Mesenchymal stem cell (in vitro differentiated cells and primary cell): Measurements from ENCODE around the gene METAP1D.

Experiments used
- DNase-seq: peaks from one replicate; pipeline ENCODE4 v3.0.0-alpha.2; 2013
- H2AFZ ChIP-seq: one replicate; pipeline ENCODE4 v1.6.1; 2013; ENCODE audit warnings: low read depth, mild to moderate bottlenecking, control low read depth, inconsistent platforms, low read length, moderate library complexity
- H2AK5ac ChIP-seq: 2 replicates; pipeline ENCODE4 v1.6.1; 2013; ENCODE audit warnings: low read length, moderate library complexity, mild to moderate bottlenecking, inconsistent platforms; ENCODE audit not compliant: severe bottlenecking
- H2BK120ac ChIP-seq: one replicate; pipeline ENCODE4 v1.6.1; 2013; ENCODE audit warnings: low read depth, mild to moderate bottlenecking, inconsistent platforms, low read length, moderate library complexity
- H2BK12ac ChIP-seq, 2 experiments: one replicate each; pipeline ENCODE4 v1.6.1; 2013; ENCODE audit warnings: inconsistent platforms in 2 of 2, low read length in 2 of 2, mild to moderate bottlenecking in 2 of 2, moderate library complexity in 2 of 2, control low read depth in 1 of 2
- H2BK15ac ChIP-seq: one replicate; pipeline ENCODE4 v1.6.1; 2013; ENCODE audit warnings: mild to moderate bottlenecking, low read depth, inconsistent platforms; ENCODE audit not compliant: poor library complexity, severe bottlenecking
- H2BK5ac ChIP-seq: 2 replicates; pipeline ENCODE4 v1.6.1; 2013; ENCODE audit warnings: low read depth, mild to moderate bottlenecking, low read length, control low read depth, inconsistent platforms; ENCODE audit not compliant: poor library complexity, severe bottlenecking
- H3K14ac ChIP-seq, 2 experiments: one replicate each; pipeline ENCODE4 v1.6.1; 2013; ENCODE audit warnings: inconsistent platforms in 2 of 2, low read length in 2 of 2, control low read depth in 1 of 2, mild to moderate bottlenecking in 1 of 2, moderate library complexity in 1 of 2
- H3K18ac ChIP-seq, 2 experiments: one replicate each; pipeline ENCODE4 v1.6.1; 2013; ENCODE audit warnings: inconsistent platforms in 2 of 2, low read length in 2 of 2, control low read depth in 1 of 2, low read depth in 1 of 2, mild to moderate bottlenecking in 1 of 2
- H3K23ac ChIP-seq, 2 experiments: one replicate each; pipeline ENCODE4 v1.6.1; 2013; ENCODE audit warnings: inconsistent platforms in 2 of 2, low read length in 2 of 2, mild to moderate bottlenecking in 2 of 2, moderate library complexity in 2 of 2, control low read depth in 1 of 2
- H3K27ac ChIP-seq: 2 replicates; pipeline ENCODE4 v1.5.1; 2013; ENCODE audit warnings: mild to moderate bottlenecking, moderate library complexity, low read length, control low read depth, inconsistent platforms; ENCODE audit not compliant: poor library complexity, severe bottlenecking
- H3K27me3 ChIP-seq, 2 experiments: 2 replicates each; pipeline versions ENCODE4 v1.6.1 to v1.7.0; 2013; ENCODE audit warnings: low read length in 2 of 2, mild to moderate bottlenecking in 2 of 2, moderate library complexity in 2 of 2, control low read depth in 1 of 2, inconsistent platforms in 1 of 2; ENCODE audit not compliant: control insufficient read depth in 1 of 2, insufficient read depth in 1 of 2
- H3K36me3 ChIP-seq, 2 experiments: 2 replicates each; pipeline versions ENCODE4 v1.6.1 to v1.7.0; 2013; ENCODE audit warnings: low read length in 2 of 2, control low read depth in 1 of 2, inconsistent platforms in 1 of 2, low read depth in 1 of 2, mild to moderate bottlenecking in 1 of 2; ENCODE audit not compliant: insufficient read depth in 2 of 2, control insufficient read depth in 1 of 2
- H3K4ac ChIP-seq, 2 experiments: one replicate each; pipeline ENCODE4 v1.6.1; 2013; ENCODE audit warnings: inconsistent platforms in 2 of 2, low read length in 2 of 2, mild to moderate bottlenecking in 2 of 2, moderate library complexity in 2 of 2, control low read depth in 1 of 2, low read depth in 1 of 2
- H3K4me1 ChIP-seq: 2 replicates; pipeline ENCODE4 v1.6.1; 2013; ENCODE audit warnings: low read depth, low read length, control low read depth; ENCODE audit not compliant: control insufficient read depth, insufficient read depth
- H3K4me2 ChIP-seq: 2 replicates; pipeline ENCODE4 v1.6.1; 2013; ENCODE audit warnings: low read length, mild to moderate bottlenecking, inconsistent platforms; ENCODE audit not compliant: poor library complexity, severe bottlenecking
- H3K4me3 ChIP-seq, 2 experiments: 2 replicates each; pipeline versions ENCODE4 v1.5.1 to v1.7.0; 2013; ENCODE audit warnings: low read length in 2 of 2, mild to moderate bottlenecking in 2 of 2, control low read depth in 1 of 2, low read depth in 1 of 2; ENCODE audit not compliant: insufficient read depth in 1 of 2
- H3K79me1 ChIP-seq: replicated peaks from 2 replicates; pipeline ENCODE4 v1.6.1; 2013; ENCODE audit warnings: mild to moderate bottlenecking, control low read depth, low read length, inconsistent platforms; ENCODE audit not compliant: poor library complexity, severe bottlenecking
- H3K9ac ChIP-seq: 2 replicates; pipeline ENCODE4 v1.7.0; 2013; ENCODE audit warnings: mild to moderate bottlenecking, low read length, moderate library complexity
- H3K9me3 ChIP-seq: 2 replicates; pipeline ENCODE4 v1.7.0; 2013; ENCODE audit warnings: mild to moderate bottlenecking, low read length; ENCODE audit not compliant: control insufficient read depth
- H4K8ac ChIP-seq: one replicate; pipeline ENCODE4 v1.6.1; 2013; ENCODE audit warnings: inconsistent platforms, mild to moderate bottlenecking, low read length, moderate library complexity
- H4K91ac ChIP-seq: one replicate; pipeline ENCODE4 v1.6.1; 2013; ENCODE audit warnings: mild to moderate bottlenecking, low read length, inconsistent platforms
- WGBS: methylation state at CpG from one replicate; pipeline ENCODE4 v1.1.7; 2013; ENCODE audit warnings: mixed read lengths; 5-methylcytosine and 5-hydroxymethylcytosine counted together

Gene METAP1D

DNA sequence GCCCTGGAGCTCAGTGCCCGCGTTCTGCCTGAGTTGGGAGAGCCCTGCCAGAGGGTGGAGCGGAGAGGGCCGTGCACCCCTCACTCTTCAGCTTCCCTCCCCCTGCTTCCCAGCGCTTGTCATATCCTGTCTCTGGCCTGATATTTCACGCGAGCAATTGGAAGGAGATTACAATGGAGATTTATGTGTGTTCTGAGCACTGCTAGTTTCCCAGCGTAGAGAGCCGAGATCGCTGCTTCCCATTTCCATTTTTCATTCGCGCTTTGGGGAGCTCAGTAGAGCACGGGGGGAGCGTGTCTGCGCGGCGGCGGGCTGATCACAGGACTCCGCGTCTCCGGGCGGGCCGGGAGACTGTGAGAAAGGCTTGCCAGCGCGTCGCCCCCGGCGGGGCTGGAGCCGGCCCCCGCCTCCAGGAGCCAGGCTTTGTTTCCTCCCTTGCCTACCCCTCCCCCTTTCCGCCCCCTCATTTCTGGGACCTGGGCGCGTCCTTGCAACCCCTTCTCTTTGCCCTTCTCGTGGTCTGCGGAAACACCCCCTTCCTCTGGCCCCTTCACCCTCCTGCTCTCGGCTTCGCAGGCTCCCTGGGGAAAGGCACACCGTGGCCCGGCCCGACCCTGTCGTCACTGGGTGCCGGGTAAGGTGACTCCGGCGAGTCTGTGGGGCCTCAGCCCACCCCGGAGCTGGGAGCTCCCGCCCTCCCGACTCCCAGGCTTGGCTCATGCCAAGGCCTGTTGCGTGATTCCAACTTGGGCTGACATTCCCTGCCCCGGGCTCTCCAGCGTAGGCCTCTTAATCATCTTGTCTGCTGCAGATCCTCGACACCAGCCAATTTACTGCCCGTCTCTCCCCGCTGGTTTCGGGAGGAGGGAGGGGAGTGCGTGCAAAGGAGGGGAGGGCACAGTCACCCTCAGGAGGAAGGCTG is 97.1 kb downstream of the METAP1D start:
- no peak overlapping the region for H3K27ac ChIP-seq
- H2BK120ac ChIP-seq: peak overlapping the region; percentile 6
- no peaks in the 10 kb centered on the region for H3K79me1 ChIP-seq
- no peak overlapping the region for H2AK5ac ChIP-seq
- H3K27me3 ChIP-seq: peaks cover 75 to 94% of the 10 kb centered on the region in 2 experiments
- H2AFZ ChIP-seq: no peak overlapping the region
- peak; percentile 73 for DNase-seq
- under 1% methylated on average over 42 of the region's 55 CpGs for WGBS
- no peak overlapping the region for H2BK5ac ChIP-seq
- peak overlapping the region; percentile 58 for H3K9ac ChIP-seq
- no peak overlapping the region for H4K8ac ChIP-seq
- H3K36me3 ChIP-seq: no peaks in the 10 kb centered on the region
- H3K14ac ChIP-seq: no peak overlapping the region
- no peak overlapping the region for H4K91ac ChIP-seq
- H3K23ac ChIP-seq: peak overlapping the region in 1 of 2 experiments; percentile 36
- peaks cover 68% of the 10 kb centered on the region for H3K4me1 ChIP-seq
- H3K4ac ChIP-seq: no peak overlapping the region
- peak overlapping the region; percentile 34 to 72 for H3K4me3 ChIP-seq
- peak overlapping the region; percentile 50 to 71 for H3K18ac ChIP-seq
- no peak overlapping the region for H2BK15ac ChIP-seq
- H2BK12ac ChIP-seq: peak overlapping the region in 1 of 2 experiments; percentile 15
- H3K4me2 ChIP-seq: peak overlapping the region; percentile 93
- no peaks in the 10 kb centered on the region for H3K9me3 ChIP-seq

DNA sequence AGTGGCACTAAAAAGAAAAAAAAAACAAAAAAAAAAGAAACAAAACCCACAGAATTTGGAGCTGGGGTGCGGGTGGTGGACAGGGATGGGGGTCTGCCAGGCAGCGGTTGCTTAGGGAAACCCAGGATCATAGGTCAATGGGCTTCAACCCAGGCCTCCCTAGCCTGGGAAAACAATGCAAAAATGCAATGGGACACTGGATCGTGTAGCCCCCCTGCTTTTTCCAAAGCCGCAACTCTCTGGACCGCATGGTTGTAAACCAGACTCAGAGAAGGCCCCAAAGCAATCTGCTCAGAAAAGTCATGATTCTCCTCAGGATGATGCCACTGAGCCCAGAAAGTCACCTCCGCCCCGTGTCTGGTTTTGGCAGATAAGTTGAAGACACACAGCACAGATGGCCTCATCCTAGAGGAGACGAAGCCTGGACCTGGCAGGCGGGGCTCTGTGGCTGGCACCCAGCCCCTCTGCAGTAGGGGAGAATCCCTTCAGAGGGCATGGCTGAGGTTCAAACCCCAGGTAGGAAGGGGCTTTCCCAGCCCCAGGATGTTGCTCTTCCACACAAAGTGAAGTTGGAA is 97.9 kb downstream of the METAP1D start:
- WGBS: 40% methylated on average over 9 of the region's 9 CpGs
- Histone ChIP-seq H2BK120ac (no peak overlapping the region), H4K91ac (no peak overlapping the region), H2AK5ac (no peak overlapping the region), H3K18ac (no peak overlapping the region), H3K23ac (no peak overlapping the region), H2AFZ (no peak overlapping the region), H4K8ac (no peak overlapping the region), H3K27ac (no peak overlapping the region), H3K79me1 (no peaks in the 10 kb centered on the region), H2BK15ac (no peak overlapping the region), H3K4me3 (peak overlapping the region in 1 of 2 experiments; percentile 72), H3K27me3 (peaks cover 69 to 91% of the 10 kb centered on the region in 2 experiments), H3K36me3 (no peaks in the 10 kb centered on the region), H3K9me3 (no peaks in the 10 kb centered on the region), H3K9ac (no peak overlapping the region), H3K4ac (no peak overlapping the region), H3K4me1 (peaks cover 75% of the 10 kb centered on the region), H2BK12ac (no peak overlapping the region), H3K14ac (no peak overlapping the region), H3K4me2 (no peak overlapping the region), H2BK5ac (no peak overlapping the region)
- DNase-seq: no peak

DNA sequence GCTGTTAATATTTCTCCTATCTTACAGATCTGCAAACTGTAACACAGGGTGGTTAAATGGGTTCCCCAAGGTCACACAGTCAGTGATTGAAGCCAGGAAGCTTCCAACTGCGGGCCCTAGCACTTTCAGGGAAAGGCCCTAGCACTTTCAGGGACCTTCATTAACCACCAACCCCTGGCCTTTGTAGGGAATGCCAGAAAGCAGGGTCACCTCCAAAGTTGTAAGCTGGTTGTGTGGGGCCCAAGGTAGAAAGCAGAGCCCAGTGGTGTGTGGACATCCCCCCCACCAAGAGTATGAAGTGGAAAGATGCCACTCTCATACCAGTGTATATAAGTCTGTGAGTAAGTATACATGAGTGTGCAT is 98.5 kb downstream of the METAP1D start:
- no peak overlapping the region for H3K9ac ChIP-seq
- no peak for DNase-seq
- WGBS: 86% methylated on average over 1 of the region's 1 CpG
- no peak overlapping the region for H2BK15ac ChIP-seq
- H3K23ac ChIP-seq: no peak overlapping the region
- no peak overlapping the region for H2BK120ac ChIP-seq
- H3K4me3 ChIP-seq: peak overlapping the region in 1 of 2 experiments; percentile 71
- no peaks in the 10 kb centered on the region for H3K79me1 ChIP-seq
- H3K4me1 ChIP-seq: peaks cover 78% of the 10 kb centered on the region
- H4K8ac ChIP-seq: no peak overlapping the region
- no peak overlapping the region for H2BK5ac ChIP-seq
- peak overlapping the region in 1 of 2 experiments; percentile 70 for H2BK12ac ChIP-seq
- no peak overlapping the region for H2AK5ac ChIP-seq
- no peak overlapping the region for H3K14ac ChIP-seq
- no peaks in the 10 kb centered on the region for H3K36me3 ChIP-seq
- H2AFZ ChIP-seq: no peak overlapping the region
- H3K27ac ChIP-seq: no peak overlapping the region
- H4K91ac ChIP-seq: no peak overlapping the region
- peak overlapping the region; percentile 96 for H3K4me2 ChIP-seq
- H3K9me3 ChIP-seq: no peaks in the 10 kb centered on the region
- no peak overlapping the region for H3K18ac ChIP-seq
- H3K27me3 ChIP-seq: peaks cover 63 to 85% of the 10 kb centered on the region in 2 experiments
- H3K4ac ChIP-seq: no peak overlapping the region
